ENCODE measurements around the gene ITPR2.

The ITPR2 gene

DNA sequence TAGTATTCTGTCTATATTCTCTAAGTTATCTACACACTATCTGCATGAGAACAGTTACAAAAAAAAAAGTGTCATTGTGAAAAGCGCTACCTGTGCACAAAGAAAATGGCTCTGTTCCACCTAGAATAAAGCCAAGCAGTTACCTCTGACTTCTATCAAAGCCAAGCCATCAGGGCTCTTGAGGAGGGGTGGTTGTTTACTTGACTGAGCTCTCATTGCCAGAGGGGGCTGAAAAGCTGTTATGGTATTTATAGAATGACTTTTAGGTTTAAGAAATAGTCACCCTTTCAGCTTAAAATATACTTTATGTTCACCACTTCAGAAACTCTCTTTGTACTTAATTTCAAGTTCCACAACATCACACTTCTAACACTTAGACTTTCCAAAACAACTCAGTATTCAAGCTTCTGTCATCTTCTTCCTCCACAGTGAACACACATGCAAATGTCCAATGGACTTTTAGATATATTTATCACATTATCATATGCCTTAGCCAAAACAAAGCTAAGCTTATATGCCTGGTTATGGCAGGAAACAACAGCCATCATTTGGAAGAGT is 7.5 kb downstream of the ITPR2 start:
- in situ Hi-C loops (cut with HindIII; ENCODE audit: low sequenced_read_pairs), result no loop called here

GRCh38 chr12:26823390-26823789 is 9.6 kb downstream of the ITPR2 start:
- in situ Hi-C loops (cut with HindIII; ENCODE audit: low sequenced_read_pairs), result no loop called here

DNA sequence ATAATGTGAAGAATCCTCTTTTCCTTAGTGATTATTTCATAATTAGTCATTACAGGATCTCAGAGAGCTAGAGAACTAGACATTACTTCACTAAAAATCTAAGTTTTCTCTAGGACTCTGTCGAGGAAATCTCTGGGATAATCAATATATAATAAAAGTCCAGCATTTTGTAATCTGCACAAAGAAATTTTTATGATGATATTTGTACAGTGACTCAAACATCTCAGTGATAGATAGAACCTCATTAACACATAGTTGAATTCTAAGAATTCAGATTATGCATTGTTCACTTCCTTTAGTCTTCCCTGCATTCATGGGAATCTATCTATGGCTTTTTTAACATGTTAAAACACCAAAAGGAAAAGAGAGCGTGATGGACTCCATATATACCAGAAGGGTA is 11.0 kb downstream of the ITPR2 start:
- in situ Hi-C loops (cut with HindIII; ENCODE audit: low sequenced_read_pairs), result no loop called here

DNA sequence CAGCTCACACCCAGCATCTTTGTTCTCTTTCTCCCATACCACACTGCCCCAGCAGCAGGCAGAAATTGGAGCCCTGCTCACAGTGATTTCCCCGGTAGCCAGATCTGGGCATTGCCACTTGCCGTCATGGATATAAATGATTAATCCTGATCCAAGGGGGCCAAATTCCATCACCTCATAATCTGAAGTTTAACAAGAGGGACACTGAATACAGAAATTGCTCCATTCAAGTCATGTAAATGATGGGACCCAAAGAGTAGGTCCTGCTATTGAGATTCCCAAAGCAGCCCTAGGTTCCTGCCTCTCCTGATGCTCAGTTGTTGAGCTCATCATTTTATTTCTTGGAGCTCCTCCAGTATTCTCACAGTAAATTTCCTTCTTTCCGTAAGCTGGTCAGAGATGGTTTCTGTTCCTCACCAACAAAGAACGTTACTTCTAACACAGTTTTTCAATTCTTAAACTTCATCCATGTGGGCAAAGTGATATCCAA is 11.7 kb downstream of the ITPR2 start:
- in situ Hi-C loops (cut with HindIII; ENCODE audit: low sequenced_read_pairs), result no loop called here

GRCh38 chr12:26818636-26819035 is 14.4 kb downstream of the ITPR2 start:
- in situ Hi-C loops (cut with HindIII; ENCODE audit: low sequenced_read_pairs), result no loop called here

DNA sequence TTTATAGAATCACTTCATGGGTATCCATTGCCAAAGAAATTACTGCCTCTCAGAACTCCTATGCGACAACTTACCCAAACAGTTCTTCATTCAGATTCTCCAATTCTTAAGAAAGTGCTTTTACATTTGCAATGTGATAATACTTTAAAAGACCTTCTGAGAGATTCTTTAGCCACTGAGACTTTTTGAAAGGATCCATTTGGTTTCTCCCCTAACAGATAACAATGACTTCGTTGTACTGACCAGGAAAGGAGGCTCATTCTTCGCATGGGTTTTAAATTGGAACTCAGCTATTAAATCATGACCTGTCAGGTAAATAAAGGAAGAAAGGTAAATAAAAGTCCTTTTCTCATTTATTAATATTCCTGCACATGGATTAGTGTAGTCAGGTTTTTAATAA is 14.8 kb downstream of the ITPR2 start:
- in situ Hi-C loops (cut with HindIII; ENCODE audit: low sequenced_read_pairs), result no loop called here

DNA sequence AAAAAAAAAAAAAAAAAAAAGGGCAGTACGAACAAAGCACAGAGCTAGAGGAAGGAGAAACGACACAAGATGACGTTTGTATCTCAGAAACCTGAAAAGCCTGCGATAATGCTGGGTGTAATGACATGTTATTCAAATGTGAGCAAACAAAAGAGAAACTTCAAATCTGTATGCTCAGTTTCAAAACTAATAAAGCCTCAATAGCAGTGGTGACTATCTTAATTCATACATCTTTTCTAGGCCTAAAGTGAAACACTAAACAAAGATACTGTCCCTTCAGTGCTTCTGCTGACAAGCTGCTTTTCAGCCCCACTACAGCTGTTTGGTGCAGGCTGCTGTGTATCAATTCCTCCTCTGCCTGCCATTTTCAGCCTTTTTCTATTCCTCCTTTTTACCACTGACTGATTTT is 15.8 kb downstream of the ITPR2 start:
- in situ Hi-C loops (cut with HindIII; ENCODE audit: low sequenced_read_pairs), result no loop called here

- in situ Hi-C loops (cut with HindIII; ENCODE audit: low sequenced_read_pairs), result no loop called here
These were observed 19.2 kb downstream of the ITPR2 start for GRCh38 chr12:26813812-26814211.

- in situ Hi-C loops (cut with HindIII; ENCODE audit: low sequenced_read_pairs), result no loop called here
These were observed 22.7 kb downstream of the ITPR2 start for GRCh38 chr12:26810330-26810729.

DNA sequence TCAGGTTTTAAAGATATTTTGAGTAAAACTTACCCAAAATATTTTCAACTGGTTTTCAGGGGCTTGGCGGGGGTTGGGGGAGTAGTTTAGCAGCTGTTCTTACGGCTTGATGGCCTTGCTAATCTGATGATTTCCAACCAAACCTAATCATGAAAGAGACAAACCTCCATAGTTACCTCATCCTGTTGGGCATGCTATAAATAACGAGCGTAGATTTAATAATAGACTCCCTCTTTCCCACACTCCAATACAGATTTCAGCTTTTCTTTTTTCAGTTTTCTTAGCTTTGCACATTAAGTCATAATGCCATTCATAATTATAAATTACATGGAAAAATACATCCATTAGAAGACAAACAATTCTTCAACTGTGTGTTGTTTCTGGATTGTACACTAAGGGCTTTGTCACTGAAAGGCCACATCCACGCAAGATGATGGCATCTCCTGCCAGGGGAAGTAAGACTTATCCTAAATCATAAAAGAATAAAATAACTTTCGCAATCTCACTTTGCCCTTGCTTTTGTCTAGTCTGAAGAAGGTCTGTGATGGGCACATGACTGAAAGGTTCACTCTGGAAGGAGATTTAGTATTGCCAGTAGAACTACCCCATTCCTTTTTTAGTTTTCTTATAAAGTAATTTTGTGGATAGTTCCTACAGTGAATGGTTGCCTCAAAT is 23.2 kb downstream of the ITPR2 start:
- in situ Hi-C loops (cut with HindIII; ENCODE audit: low sequenced_read_pairs), result no loop called here

DNA sequence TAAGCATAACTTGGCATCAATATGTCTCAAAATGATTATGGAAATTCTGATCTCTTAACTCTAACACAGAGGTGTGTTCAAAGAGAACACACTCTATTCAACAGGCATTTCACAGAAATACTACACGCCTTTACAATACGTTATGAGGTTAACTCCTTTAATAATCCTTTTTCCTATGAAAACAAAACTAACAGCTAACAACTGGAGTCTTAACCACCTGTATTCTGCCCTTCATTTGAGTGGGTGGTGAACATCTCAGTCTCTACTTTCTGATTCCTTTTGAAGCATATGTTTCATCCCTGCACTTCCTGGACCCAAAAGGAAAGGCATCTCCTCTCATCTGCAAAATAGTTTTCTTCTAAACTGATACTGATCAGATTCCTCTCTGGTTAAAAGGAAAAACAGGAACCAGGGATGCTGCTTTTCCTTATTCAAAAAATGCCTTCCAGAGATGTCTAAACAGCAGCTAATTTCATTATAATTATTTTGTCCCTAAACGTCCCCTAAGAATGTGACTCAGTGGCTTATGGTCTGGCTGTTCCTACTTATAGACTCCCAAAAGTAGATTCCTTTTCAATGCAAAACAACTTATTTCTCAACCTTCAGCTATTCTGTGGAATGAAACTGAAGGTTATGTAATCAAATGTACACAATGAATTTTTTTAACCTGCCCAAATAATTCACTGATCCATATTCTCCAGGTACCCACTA is 24.1 kb downstream of the ITPR2 start:
- in situ Hi-C loops (cut with HindIII; ENCODE audit: low sequenced_read_pairs), result no loop called here

- in situ Hi-C loops (cut with HindIII; ENCODE audit: low sequenced_read_pairs), result no loop called here
These were observed 25.7 kb downstream of the ITPR2 start for GRCh38 chr12:26807292-26807691.

DNA sequence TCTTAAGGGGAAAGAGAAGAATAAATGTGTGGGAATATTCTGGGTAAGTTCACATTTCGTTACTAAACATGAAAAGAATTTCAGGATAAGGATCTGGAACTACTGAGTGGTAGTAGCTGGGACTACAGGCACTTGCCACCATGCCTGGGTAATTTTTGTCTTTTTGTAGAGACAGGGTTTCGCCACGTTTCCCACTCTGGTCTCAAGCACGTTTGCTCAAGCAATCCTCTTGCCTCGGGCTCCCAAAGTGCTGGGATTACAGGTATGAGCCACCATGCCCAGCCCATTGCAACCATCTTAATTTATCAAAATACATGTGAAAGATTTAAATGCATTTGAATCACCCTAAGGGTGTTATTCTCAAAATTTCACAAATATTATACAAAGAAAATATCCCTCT is 26.4 kb downstream of the ITPR2 start:
- in situ Hi-C loops (cut with HindIII; ENCODE audit: low sequenced_read_pairs), result no loop called here

- in situ Hi-C loops (cut with HindIII; ENCODE audit: low sequenced_read_pairs), result no loop called here
These were observed 27.5 kb downstream of the ITPR2 start for GRCh38 chr12:26805401-26805971.

- in situ Hi-C loops (cut with HindIII; ENCODE audit: low sequenced_read_pairs), result no loop called here
These were observed 29.4 kb downstream of the ITPR2 start for GRCh38 chr12:26803552-26803951.

DNA sequence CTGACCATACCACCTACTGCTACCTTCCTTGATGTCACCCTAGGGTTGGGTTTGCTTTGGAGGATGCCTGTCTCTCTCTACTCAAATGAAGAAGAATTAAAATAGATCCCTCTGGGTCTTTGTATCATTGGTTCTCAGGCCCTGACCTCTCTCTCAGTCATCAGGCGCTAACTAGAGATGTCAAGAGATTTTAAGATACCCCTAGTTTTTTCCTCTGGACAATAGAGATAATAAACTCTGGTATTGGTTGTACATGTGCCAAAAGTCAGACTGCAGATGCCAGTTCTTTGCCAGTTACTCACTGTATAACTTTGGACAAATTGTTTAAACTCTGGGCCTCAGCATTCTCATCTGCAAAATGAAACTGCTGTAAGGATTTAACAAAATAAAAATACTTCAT is 31.5 kb downstream of the ITPR2 start:
- in situ Hi-C loops (cut with HindIII; ENCODE audit: low sequenced_read_pairs), result no loop called here

DNA sequence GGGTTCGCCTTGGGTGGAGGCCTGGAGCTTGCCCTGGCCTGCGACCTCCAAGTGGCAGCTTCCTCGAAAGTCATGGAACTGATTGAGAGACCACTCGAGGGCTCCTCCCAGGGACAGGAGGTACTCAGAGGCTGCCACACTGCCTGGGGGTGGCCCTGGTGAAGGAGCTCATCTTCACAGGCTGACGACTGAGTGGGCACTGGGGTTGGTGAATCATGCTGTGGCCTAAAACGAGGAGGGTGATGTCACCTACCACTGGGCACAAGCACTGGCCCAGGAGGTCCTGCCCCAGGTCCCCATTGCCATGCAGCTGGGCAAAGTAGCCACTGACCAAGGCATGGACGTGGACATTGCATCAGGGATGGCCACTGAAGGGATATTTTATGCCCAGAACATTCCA is 32.1 kb downstream of the ITPR2 start:
- in situ Hi-C loops (cut with HindIII; ENCODE audit: low sequenced_read_pairs), result no loop called here

- in situ Hi-C loops (cut with HindIII; ENCODE audit: low sequenced_read_pairs), result no loop called here
These were observed 32.6 kb downstream of the ITPR2 start for GRCh38 chr12:26800347-26800746.

DNA sequence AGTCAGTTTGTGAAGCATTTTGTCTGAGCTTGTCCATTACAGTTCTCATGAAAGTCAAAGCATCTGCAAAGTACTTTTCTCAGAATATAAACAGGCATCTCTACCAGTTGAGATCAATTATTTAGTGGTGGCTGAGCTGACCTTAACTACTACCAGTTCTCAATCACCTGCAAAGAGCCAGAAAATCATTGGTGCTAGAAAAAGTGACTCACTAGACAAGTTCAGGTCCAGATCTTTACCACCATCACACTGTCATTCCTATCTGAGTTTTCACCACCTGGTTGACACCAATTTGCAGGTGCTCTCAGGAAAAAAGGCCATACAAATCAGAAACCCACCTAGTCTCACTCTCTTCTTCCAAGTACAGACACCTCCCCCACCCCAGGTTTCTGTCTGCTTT is 33.3 kb downstream of the ITPR2 start:
- in situ Hi-C loops (cut with HindIII; ENCODE audit: low sequenced_read_pairs), result no loop called here

DNA sequence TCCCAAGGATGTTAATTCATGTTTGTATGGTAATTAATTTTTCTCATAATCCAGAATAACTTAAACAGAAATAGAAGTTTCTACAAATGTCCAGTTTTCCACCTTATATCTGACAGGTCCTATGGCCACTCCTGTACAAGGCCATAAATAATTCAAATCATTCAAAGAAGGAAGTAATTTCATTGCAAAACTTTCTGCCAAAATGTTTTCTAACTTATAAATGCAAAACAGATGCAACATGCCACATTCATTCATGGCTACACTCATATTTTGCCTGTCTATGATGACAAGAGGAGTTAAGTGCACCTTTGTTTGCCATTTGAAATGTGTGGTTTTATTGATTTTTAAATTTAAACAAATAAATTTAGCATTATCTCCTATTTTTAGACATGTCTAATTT is 34.4 kb downstream of the ITPR2 start:
- in situ Hi-C loops (cut with HindIII; ENCODE audit: low sequenced_read_pairs), result no loop called here

- in situ Hi-C loops (cut with HindIII; ENCODE audit: low sequenced_read_pairs), result no loop called here
These were observed 35.0 kb downstream of the ITPR2 start for GRCh38 chr12:26798023-26798422.

GRCh38 chr12:26795910-26796309 is 37.1 kb downstream of the ITPR2 start:
- in situ Hi-C loops (cut with HindIII; ENCODE audit: low sequenced_read_pairs), result no loop called here
